GM23338 (cell line): ENCODE results near the gene TPMT. TPM values are rescaled to one million over a fixed set of nuclear protein-coding genes. Genes with fewer than 3 reads are reported as not detected.
"Not testable (repeated sequence)": the region's sequence is repeated elsewhere in the genome, so short reads cannot be mapped to it uniquely, and the experiment has no call there.

Source experiments
- ATAC-seq: fragments of 200-7000 bp; cut with Tn5 transposase; 3 replicates; pipeline ENCODE4 v1.9.1; 2020
- DNase-seq: peaks from one replicate; pipeline ENCODE4 v3.0.0-alpha.2; 2015; ENCODE audit warnings: low spot score
- H2AFZ ChIP-seq: fragments of 200-600 bp; sonication (generic); 2 replicates; pipeline ENCODE4 v1.8.0; 2016; ENCODE audit warnings: antibody characterized with exemption, mild to moderate bottlenecking, moderate library complexity
- H3F3A ChIP-seq: fragments of 200-600 bp; sonication (generic); replicated peaks from 2 replicates; pipeline ENCODE4 v1.8.0; 2017; ENCODE audit warnings: antibody characterized with exemption, mixed run types, low read depth
- H3K27ac ChIP-seq: fragments of 200-600 bp; sonication (generic); 2 replicates; pipeline ENCODE4 v1.6.1; 2016; ENCODE audit warnings: low read depth
- H3K27me3 ChIP-seq: fragments of 200-600 bp; sonication (generic); 2 replicates; pipeline ENCODE4 v1.8.0; 2016; ENCODE audit warnings: mild to moderate bottlenecking, mixed run types, moderate library complexity; ENCODE audit not compliant: insufficient read depth
- H3K36me3 ChIP-seq: fragments of 200-600 bp; sonication (generic); 2 replicates; pipeline ENCODE4 v1.8.0; 2016; ENCODE audit warnings: mild to moderate bottlenecking; ENCODE audit not compliant: insufficient read depth
- H3K4me1 ChIP-seq: fragments of 200-600 bp; sonication (generic); 2 replicates; pipeline ENCODE4 v1.8.0; 2016; ENCODE audit warnings: mild to moderate bottlenecking, moderate library complexity; ENCODE audit not compliant: insufficient read depth
- H3K4me2 ChIP-seq: fragments of 200-600 bp; sonication (generic); 2 replicates; pipeline ENCODE4 v1.7.1; 2017; ENCODE audit warnings: mixed run types
- H3K4me3 ChIP-seq: fragments of 200-600 bp; sonication (generic); 2 replicates; pipeline ENCODE4 v1.6.1; 2016; ENCODE audit warnings: mixed run types
- H3K79me2 ChIP-seq: fragments of 200-600 bp; sonication (generic); replicated peaks from 2 replicates; pipeline ENCODE4 v1.8.0; 2017; ENCODE audit warnings: mild to moderate bottlenecking; ENCODE audit not compliant: insufficient read depth
- H3K9me2 ChIP-seq: fragments of 200-600 bp; sonication (generic); 2 replicates; pipeline ENCODE4 v1.8.0; 2017; ENCODE audit not compliant: insufficient read depth
- H4K20me1 ChIP-seq: fragments of 200-600 bp; sonication (generic); replicated peaks from 2 replicates; pipeline ENCODE4 v1.8.0; 2017; ENCODE audit warnings: mild to moderate bottlenecking; ENCODE audit not compliant: insufficient read depth
- H3K27ac Mint-ChIP-seq: 2 replicates; pipeline ENCODE4 v1.8.0; 2020; ENCODE audit warnings: inconsistent platforms, mild to moderate bottlenecking, moderate library complexity, mixed read lengths
- H3K27me3 Mint-ChIP-seq: 3 replicates; pipeline ENCODE4 v1.8.0; 2022; ENCODE audit warnings: low read depth, mild to moderate bottlenecking, moderate library complexity, mixed read lengths, inconsistent platforms; ENCODE audit not compliant: insufficient read depth, poor library complexity
- H3K36me3 Mint-ChIP-seq: 3 replicates; pipeline ENCODE4 v1.8.0; 2021; ENCODE audit warnings: low read depth, mild to moderate bottlenecking, inconsistent platforms, moderate library complexity, mixed read lengths
- H3K4me1 Mint-ChIP-seq: 3 replicates; pipeline ENCODE4 v1.8.0; 2020; ENCODE audit warnings: mild to moderate bottlenecking, inconsistent platforms, mixed read lengths
- H3K4me3 Mint-ChIP-seq: 3 replicates; pipeline ENCODE4 v1.8.0; 2021; ENCODE audit warnings: moderate library complexity, mild to moderate bottlenecking, inconsistent platforms, mixed read lengths
- H3K9me3 Mint-ChIP-seq: 3 replicates; pipeline ENCODE4 v1.8.0; 2020; ENCODE audit warnings: moderate library complexity, mild to moderate bottlenecking, inconsistent platforms, mixed read lengths
- EZH2 ChIP-seq: fragments of 200-600 bp; sonication (generic); IDR thresholded peaks from one replicate; pipeline ENCODE4 v1.8.0; 2017; ENCODE audit warnings: antibody characterized with exemption, mild to moderate bottlenecking, low read depth; ENCODE audit not compliant: unreplicated experiment
- STAT1 ChIP-seq: IDR thresholded peaks from one replicate; pipeline ENCODE4 v1.6.1; 2016; ENCODE audit warnings: antibody characterized with exemption; ENCODE audit not compliant: unreplicated experiment
- ZNF114 ChIP-seq: fragments of 250-450 bp; sonication (Bioruptor Pico); IDR thresholded peaks from 2 replicates; pipeline ENCODE4 v1.5.0; 2020; ENCODE audit warnings: mild to moderate bottlenecking, moderate library complexity
- polyA plus RNA-seq: library from polyadenylated mRNA; unstranded; fragments of >200 nt; fragmentation: Nextera tagmentation; extraction: Ambion mirVana; gene quantifications from 2 replicates; pipeline ENCODE4 v1.2.1, GENCODE V29; 2016
- total RNA-seq: library from RNA; depleted of rRNA; stranded (reverse); fragments of >200 nt; shearing (Covaris generic); gene quantifications from 2 replicates; pipeline ENCODE4 v1.2.3, GENCODE V29; 2014
- TF ChIP-seq, protein P1 (sequence below): IDR thresholded peaks from one replicate; pipeline ENCODE4 v1.6.1; 2018; ENCODE audit warnings: antibody characterized with exemption; ENCODE audit not compliant: unreplicated experiment
- TF ChIP-seq, protein P2 (sequence below): IDR thresholded peaks from 2 replicates; pipeline ENCODE4 v1.6.1; 2016; ENCODE audit warnings: antibody characterized with exemption

Gene TPMT
- total and polyA plus RNA-seq, 2 experiments from 2014 or later = 19.5 to 21.6 TPM

DNA sequence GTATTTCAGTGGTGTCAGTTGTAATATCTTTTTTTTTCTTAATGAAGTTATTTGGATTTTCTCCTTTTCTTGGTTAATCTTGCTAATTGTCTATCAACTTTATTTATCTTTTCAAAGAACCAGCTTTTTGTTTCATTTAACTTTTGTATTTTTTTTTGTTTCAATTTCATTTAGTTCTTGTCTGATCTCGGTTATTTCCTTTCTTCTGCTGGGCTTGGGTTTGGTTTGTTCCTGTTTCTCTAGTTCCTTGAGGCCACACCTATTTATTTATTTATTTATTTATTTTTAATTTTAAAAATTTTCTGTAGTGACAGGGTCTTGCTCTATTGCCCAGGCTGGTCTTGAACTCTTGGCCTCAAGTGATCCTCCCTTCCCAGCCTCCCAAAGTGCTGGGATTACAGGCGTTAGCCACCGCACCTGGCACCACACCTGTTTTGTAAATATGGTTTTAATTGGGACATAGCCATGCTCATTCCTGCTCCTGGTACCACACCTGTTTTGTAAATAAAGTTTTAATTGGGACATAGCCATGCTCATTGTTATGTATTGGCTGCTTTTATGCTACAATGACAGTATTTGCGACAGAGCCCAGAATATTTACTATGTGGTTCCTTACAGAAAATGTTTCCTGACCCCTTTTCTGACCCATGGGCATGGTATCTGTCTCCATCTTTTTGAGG, 22.5 kb upstream of the TPMT start:
- Histone ChIP-seq H3K4me3 (no peak overlapping the region), H3K27ac (no peak overlapping the region), H3K36me3 (no peaks in the 10 kb centered on the region), H3K9me2 (no peaks in the 10 kb centered on the region), H3K27me3 (no peaks in the 10 kb centered on the region), H3K4me2 (no peak overlapping the region), H3K4me1 (no peaks in the 10 kb centered on the region; the same call in 1 of the 2 replicates), H3F3A (no peaks in the 10 kb centered on the region), H3K79me2 (no peaks in the 10 kb centered on the region), H4K20me1 (no peaks in the 10 kb centered on the region), H2AFZ (no peak overlapping the region)
- no peaks in the 10 kb centered on the region for H3K9me3 Mint-ChIP-seq
- H3K4me1 Mint-ChIP-seq = peaks cover 7% of the 10 kb centered on the region
- H3K27me3 Mint-ChIP-seq = peaks cover 1% of the 10 kb centered on the region
- no peak overlapping the region for H3K27ac Mint-ChIP-seq
- TF ChIP-seq STAT1 (no peak), EZH2 (no peak), ZNF114 (CRISPR knock-in tag) (no peak)
- TF ChIP-seq, protein P1, sequence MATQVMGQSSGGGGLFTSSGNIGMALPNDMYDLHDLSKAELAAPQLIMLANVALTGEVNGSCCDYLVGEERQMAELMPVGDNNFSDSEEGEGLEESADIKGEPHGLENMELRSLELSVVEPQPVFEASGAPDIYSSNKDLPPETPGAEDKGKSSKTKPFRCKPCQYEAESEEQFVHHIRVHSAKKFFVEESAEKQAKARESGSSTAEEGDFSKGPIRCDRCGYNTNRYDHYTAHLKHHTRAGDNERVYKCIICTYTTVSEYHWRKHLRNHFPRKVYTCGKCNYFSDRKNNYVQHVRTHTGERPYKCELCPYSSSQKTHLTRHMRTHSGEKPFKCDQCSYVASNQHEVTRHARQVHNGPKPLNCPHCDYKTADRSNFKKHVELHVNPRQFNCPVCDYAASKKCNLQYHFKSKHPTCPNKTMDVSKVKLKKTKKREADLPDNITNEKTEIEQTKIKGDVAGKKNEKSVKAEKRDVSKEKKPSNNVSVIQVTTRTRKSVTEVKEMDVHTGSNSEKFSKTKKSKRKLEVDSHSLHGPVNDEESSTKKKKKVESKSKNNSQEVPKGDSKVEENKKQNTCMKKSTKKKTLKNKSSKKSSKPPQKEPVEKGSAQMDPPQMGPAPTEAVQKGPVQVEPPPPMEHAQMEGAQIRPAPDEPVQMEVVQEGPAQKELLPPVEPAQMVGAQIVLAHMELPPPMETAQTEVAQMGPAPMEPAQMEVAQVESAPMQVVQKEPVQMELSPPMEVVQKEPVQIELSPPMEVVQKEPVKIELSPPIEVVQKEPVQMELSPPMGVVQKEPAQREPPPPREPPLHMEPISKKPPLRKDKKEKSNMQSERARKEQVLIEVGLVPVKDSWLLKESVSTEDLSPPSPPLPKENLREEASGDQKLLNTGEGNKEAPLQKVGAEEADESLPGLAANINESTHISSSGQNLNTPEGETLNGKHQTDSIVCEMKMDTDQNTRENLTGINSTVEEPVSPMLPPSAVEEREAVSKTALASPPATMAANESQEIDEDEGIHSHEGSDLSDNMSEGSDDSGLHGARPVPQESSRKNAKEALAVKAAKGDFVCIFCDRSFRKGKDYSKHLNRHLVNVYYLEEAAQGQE = no peak
- ATAC-seq = no peak
- no peak overlapping the region for H3K4me3 Mint-ChIP-seq
- H3K36me3 Mint-ChIP-seq = peaks cover 48% of the 10 kb centered on the region
- DNase-seq = no peak

DNA sequence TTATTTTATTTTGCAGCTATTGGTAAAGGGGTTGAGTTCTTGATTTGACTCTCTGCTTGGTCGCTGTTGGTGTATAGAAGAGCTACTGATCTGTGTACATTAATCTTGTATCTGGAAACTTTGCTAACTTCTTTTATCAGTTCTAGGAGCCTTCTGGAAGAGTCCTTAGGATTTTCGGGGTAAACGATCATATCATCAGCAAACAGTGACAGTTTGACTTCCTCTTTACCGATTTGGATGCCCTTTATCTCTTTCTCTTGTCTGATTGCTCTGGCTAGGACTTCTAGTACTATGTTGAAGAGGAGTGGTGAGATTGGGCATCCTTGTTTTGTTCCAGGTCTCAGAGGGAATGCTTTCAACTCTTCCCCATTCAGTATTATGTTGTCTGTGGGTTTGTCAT, 21.3 kb upstream of the TPMT start:
- H4K20me1 ChIP-seq, H3K4me1 Mint-ChIP-seq, H3K79me2 ChIP-seq, H3K4me3 ChIP-seq, H3K36me3 ChIP-seq, ATAC-seq, H3K27ac Mint-ChIP-seq, H3K27ac ChIP-seq, H3F3A ChIP-seq, H3K4me2 ChIP-seq, H3K4me1 ChIP-seq, H3K9me2 ChIP-seq, H3K4me3 Mint-ChIP-seq, H3K9me3 Mint-ChIP-seq, H3K27me3 Mint-ChIP-seq, H2AFZ ChIP-seq, DNase-seq, H3K27me3 ChIP-seq: not testable (repeated sequence)
- peaks cover 46% of the 10 kb centered on the region for H3K36me3 Mint-ChIP-seq

DNA sequence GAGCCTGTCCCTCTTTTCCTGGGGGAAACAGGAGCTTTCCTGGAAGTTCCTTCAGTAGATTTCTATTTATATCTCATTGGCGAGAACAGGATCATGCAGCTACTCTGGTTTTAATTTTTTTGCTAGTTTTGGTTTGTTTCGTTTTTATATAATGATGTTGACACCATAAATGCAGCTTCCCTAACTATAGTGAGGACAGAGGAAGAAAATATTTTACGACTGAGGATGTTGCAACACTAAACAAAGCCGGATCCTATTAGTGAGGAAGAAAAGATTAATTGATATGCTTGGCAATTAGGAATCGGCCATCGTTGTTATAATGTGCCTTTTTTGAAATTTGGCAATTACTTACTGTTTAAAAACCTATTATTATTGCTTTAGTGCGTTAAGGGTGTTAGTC, 17.0 kb upstream of the TPMT start:
- no peak overlapping the region for H3K27ac ChIP-seq
- no peaks in the 10 kb centered on the region for H3K9me2 ChIP-seq
- no peak overlapping the region for H3K4me2 ChIP-seq
- H3K4me1 Mint-ChIP-seq = no peaks in the 10 kb centered on the region
- no peaks in the 10 kb centered on the region for H3K4me1 ChIP-seq
- no peak overlapping the region for H2AFZ ChIP-seq
- H3K27ac Mint-ChIP-seq = no peak overlapping the region
- no peaks in the 10 kb centered on the region for H4K20me1 ChIP-seq
- no peak for ATAC-seq
- H3K27me3 ChIP-seq = no peaks in the 10 kb centered on the region
- H3K4me3 ChIP-seq = no peak overlapping the region
- H3K27me3 Mint-ChIP-seq = peaks cover 1% of the 10 kb centered on the region
- H3F3A ChIP-seq = no peaks in the 10 kb centered on the region
- H3K36me3 Mint-ChIP-seq = peaks cover 53% of the 10 kb centered on the region
- H3K9me3 Mint-ChIP-seq = peaks cover 13% of the 10 kb centered on the region
- H3K36me3 ChIP-seq = peaks cover 11% of the 10 kb centered on the region
- no peak for DNase-seq
- H3K4me3 Mint-ChIP-seq = no peak overlapping the region
- no peaks in the 10 kb centered on the region for H3K79me2 ChIP-seq
- TF ChIP-seq, protein P2, sequence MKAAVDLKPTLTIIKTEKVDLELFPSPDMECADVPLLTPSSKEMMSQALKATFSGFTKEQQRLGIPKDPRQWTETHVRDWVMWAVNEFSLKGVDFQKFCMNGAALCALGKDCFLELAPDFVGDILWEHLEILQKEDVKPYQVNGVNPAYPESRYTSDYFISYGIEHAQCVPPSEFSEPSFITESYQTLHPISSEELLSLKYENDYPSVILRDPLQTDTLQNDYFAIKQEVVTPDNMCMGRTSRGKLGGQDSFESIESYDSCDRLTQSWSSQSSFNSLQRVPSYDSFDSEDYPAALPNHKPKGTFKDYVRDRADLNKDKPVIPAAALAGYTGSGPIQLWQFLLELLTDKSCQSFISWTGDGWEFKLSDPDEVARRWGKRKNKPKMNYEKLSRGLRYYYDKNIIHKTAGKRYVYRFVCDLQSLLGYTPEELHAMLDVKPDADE = no peak
- TF ChIP-seq, protein P1 = no peak
